22Rv1 (cell line): ENCODE measurements around the gene MEAF6.

Source experiments
- H3K27ac ChIP-seq: fragments of 450-650 bp; 2 replicates; pipeline ENCODE4 v1.5.1; 2017
- CTCF ChIP-seq: fragments of 450-650 bp; IDR thresholded peaks from 2 replicates; pipeline ENCODE4 v1.5.1; 2017; ENCODE audit warnings: mild to moderate bottlenecking
- ZFX ChIP-seq: fragments of 450-650 bp; IDR thresholded peaks from 2 replicates; pipeline ENCODE4 v1.6.1; 2017; ENCODE audit warnings: antibody characterized with exemption, borderline replicate concordance

Gene MEAF6

DNA sequence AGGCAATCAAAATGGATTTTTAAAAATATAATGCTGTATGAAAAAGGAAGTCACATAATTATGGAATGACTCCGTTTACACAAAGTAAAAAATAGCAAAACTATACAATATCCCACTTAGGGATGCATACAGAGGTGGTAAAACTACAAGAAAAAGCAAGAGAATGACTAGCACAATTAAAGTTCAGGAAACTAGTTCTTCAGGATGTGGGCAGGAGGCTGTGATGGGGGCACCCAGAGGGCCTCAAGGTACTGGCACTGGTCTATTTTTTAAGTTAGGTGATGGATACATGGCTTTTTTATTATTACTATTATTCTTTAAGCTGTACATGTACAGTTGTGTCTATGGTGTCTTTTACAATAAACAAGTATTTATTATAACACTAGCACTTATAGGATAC lies 41.6 kb downstream of the MEAF6 start:
- no peak overlapping the region for H3K27ac ChIP-seq
- no peak for TF ChIP-seq CTCF

- no peak for TF ChIP-seq ZFX
- TF ChIP-seq CTCF, result no peak
- H3K27ac ChIP-seq, result no peak overlapping the region
Observed at GRCh38 chr1:37472281-37472680, 42.3 kb downstream of the MEAF6 start.

DNA sequence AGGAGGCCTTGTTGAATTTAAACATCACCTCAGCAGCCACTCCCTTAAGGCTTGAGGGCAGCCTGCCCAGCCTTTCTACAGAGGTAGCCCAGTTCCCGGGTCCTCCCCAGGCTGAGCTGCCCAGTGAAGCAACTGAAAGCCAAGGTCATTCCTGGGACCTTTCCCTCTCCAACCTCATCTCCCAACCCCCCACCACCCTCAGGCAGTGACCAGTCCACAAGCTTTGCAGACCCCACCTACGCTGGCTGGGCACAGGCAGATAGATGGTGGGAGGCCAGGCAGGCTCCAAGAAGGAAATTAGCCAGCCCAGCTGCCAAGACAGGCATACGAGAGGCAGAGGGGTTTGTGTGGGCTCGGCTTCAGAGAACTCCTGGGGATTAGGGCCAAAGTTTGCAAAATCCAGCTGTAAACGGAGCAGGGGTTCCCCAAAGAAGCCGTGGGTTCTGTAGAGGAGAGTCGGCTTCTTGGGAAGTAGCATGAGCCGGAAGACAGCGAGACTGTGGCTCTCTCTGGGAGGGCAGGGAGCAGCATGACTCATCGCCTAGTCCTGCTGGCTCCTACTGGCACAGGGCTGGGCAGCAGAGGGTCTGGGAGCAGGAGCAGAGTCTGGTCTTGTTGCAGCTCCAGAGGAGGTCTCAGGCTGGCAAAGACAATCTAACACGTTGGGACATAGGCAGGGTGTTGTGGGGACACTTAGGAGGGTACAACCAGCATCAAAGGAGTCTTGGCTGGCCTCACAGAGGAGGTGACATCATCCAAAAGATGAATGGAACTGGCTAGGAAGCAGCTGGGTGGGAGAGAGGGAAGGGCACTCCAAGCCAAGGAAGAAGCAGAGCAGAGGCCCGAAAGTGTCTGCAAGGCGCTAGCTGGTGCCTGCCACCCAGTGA lies 43.0 kb downstream of the MEAF6 start:
- no peak overlapping the region for H3K27ac ChIP-seq
- TF ChIP-seq ZFX (no peak), CTCF (no peak)

GRCh38 chr1:37469386-37469785 lies 45.2 kb downstream of the MEAF6 start:
- TF ChIP-seq CTCF, result no peak

DNA sequence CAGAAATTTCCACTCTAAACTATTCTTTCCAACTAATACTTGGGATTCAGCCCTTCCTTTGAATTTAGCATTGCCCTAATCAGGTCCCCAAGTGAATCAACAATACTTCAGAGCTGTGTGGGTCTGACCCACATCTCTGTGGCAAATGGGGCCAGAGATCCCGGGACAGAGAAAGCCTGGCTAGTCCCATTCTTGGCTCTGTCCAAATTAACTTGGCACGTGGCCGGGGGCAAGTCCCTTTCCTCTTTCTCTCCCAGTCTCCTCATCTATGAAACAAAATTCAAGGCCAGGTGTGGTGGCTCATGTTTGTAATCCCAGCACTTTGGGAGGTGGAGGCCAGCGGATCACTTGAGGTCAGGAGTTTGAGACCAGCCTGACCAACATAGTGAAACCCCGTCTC lies 46.5 kb downstream of the MEAF6 start:
- no peak overlapping the region for H3K27ac ChIP-seq
- TF ChIP-seq ZFX (no peak), CTCF (no peak)

More at GRCh38 chr1:37469386-37469785, 45.2 kb downstream of the MEAF6 start:
- H3K27ac ChIP-seq, result no peak overlapping the region

DNA sequence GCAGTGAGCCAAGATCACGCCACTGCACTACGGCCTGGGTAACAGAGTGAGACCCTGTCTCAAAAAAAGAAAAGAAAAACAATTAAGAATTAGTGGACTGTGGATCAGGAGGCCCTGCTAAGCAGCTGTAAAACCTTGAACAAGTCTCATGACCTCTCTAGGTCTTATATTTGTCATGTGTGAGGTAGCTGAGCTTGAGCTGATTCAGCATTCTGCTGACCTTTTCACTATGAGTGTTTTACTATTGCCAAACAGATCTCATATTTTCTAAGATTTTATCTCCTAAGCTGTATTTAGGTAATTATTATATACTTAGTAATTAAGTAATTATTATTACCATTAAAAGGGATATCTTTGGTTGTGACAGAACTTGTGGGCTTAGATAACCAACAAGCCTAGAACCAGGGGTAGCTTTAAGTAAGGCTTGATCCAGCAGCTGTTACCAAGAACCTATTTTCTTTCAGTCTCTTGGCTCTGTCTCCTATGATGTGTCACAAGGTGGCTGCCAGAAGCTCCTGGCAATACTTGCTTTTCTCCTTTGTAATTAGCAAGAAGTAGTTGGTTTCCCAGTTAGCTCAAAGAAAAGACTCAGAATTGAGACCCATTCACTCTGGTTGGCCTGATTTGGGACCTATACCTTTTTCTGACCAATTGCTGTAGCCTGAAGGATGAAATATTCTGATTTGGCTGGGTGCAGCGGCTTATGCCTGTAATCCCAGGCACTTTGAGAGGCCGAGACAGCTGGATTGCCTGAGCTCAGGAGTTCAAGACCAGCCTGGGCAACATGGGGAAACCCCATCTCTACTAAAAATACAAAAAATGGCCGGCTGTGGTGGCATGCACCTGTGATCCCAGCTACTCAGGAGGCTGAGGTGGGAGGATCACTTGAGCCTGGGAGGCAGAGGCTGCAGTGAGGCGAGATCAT lies 48.7 kb downstream of the MEAF6 start:
- H3K27ac ChIP-seq, result no peak overlapping the region
- no peak for TF ChIP-seq ZFX
- no peak for TF ChIP-seq CTCF

DNA sequence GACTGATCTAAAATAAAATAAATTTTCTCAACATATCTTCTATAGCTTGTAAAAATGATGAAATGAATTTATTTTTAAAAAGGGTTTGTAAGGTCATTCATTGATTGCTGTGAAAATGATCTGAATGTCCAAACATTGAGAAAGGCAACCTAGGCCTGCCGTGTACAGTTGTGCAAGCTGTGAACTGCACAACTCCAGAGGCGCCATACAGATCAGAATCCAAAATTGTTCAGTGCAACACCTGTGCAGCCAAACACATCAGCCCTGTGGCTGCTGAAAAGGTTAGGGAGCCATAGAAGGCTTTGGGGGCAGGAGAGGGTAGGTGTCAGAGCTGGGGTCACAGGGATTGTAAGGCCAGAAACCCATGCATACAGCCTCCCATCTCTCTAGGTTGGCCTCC lies 50.1 kb downstream of the MEAF6 start:
- no peak overlapping the region for H3K27ac ChIP-seq

More for the DNA sequence above, 50.1 kb downstream of the MEAF6 start:
- TF ChIP-seq CTCF, result no peak
- TF ChIP-seq ZFX, result no peak
